Stomach (tissue), 4 donors: ENCODE data around the gene HAVCR2.

ENCODE experiments used
- EP300 ChIP-seq: sonication (generic); formaldehyde crosslinking; IDR thresholded peaks from one replicate; pipeline ENCODE4 v1.6.1; 2017; ENCODE audit warnings: antibody characterized with exemption
- TF ChIP-seq, protein P1 (sequence below), 7 experiments: fragments of 450-650 bp in 4 of 7; fragments of 200-600 bp in 3 of 7; sonication (generic) in 3 of 7; IDR thresholded peaks; one replicate each; pipeline ENCODE4 v1.5.1; 2016 to 2019; ENCODE audit warnings: antibody characterized with exemption in 7 of 7, control low read depth in 2 of 7, mild to moderate bottlenecking in 1 of 7

DNA sequence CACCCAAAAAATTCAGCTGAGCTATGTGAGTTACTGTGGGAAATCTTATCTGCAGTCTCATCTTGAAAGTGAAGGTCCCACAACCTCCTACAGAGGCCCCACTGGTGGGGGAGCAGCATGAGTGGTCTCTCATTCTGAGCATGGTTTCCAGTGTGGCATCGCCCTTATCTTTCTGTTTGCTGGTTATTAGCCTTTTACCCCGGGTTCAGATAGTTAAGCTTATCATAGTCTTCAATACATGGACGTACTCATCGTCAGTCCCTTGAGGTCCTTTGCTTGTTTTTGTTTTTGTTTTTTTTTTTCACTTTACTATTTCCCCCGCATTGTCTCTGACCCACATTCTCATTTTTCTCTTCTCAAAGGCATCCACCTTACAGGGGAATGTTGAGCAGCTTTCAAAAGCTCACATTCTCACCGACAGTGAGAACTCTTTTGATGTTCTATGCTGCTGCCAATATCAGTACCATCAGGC, 7.7 kb upstream of the HAVCR2 start:
- TF ChIP-seq, protein P1, sequence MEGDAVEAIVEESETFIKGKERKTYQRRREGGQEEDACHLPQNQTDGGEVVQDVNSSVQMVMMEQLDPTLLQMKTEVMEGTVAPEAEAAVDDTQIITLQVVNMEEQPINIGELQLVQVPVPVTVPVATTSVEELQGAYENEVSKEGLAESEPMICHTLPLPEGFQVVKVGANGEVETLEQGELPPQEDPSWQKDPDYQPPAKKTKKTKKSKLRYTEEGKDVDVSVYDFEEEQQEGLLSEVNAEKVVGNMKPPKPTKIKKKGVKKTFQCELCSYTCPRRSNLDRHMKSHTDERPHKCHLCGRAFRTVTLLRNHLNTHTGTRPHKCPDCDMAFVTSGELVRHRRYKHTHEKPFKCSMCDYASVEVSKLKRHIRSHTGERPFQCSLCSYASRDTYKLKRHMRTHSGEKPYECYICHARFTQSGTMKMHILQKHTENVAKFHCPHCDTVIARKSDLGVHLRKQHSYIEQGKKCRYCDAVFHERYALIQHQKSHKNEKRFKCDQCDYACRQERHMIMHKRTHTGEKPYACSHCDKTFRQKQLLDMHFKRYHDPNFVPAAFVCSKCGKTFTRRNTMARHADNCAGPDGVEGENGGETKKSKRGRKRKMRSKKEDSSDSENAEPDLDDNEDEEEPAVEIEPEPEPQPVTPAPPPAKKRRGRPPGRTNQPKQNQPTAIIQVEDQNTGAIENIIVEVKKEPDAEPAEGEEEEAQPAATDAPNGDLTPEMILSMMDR (IDR thresholded peaks at IDR 0.05) = no peak
- TF ChIP-seq EP300 = no peak
